Keratinocyte (primary cell): Measurements from ENCODE around the gene PARP1.

Experiments used
- EZH2 ChIP-seq: IDR thresholded peaks from one replicate; pipeline ENCODE4 v1.6.1; 2012; ENCODE audit warnings: inconsistent platforms, mild to moderate bottlenecking, low read length, moderate library complexity
- TF ChIP-seq, protein P1 (sequence below), 3 experiments: IDR thresholded peaks in 1 of 3; conservative IDR thresholded peaks in 1 of 3; optimal IDR thresholded peaks in 1 of 3; 2 replicates in 2 of 3; 3 replicates in 1 of 3; pipeline versions ENCODE3 to v1.5.1; 2011; ENCODE audit warnings: low read length in 3 of 3, mild to moderate bottlenecking in 3 of 3, moderate library complexity in 2 of 3, control low read depth in 1 of 3, inconsistent platforms in 1 of 3; ENCODE audit not compliant: insufficient read depth in 2 of 3; ENCODE audit errors: extremely low read depth in 1 of 3

DNA sequence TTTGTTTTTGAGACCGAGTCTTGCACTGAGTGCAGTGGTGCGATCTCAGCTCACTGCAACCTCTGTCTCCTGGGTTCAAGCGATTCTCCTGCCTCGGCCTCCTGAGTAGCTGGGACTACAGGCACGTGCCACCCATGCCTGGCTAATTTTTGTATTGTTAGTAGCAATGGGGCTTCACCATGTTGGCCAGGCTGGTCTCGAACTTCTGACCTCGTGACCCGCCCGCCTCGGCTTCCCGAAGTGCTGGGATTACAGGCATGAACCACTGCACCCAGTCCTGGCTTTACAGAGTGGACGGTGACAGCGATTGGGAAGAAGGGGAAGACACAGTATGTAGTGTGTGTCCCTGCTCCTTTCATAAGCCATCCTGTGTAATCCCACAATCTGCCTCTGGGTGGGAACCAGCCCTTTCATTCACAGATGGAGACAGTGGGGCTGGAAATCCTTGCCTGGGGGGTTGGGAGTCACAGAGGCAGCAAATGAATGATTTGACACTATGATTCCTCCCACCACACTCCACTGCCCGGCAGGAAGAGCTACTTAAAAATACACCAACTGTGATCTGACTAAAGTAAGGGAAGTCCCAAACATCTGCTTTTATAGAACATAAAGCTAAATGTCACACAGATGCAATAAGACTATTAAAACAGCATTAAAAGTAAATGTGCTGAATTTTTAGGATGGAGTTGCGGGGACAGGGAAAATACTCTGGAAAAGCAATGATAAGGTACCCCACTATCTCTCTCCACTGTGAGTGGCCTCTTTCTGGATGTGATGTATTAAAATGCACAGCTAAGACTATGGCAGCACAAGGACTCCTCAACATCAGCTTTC, 4.5 kb downstream of the PARP1 start:
- TF ChIP-seq, protein P1, sequence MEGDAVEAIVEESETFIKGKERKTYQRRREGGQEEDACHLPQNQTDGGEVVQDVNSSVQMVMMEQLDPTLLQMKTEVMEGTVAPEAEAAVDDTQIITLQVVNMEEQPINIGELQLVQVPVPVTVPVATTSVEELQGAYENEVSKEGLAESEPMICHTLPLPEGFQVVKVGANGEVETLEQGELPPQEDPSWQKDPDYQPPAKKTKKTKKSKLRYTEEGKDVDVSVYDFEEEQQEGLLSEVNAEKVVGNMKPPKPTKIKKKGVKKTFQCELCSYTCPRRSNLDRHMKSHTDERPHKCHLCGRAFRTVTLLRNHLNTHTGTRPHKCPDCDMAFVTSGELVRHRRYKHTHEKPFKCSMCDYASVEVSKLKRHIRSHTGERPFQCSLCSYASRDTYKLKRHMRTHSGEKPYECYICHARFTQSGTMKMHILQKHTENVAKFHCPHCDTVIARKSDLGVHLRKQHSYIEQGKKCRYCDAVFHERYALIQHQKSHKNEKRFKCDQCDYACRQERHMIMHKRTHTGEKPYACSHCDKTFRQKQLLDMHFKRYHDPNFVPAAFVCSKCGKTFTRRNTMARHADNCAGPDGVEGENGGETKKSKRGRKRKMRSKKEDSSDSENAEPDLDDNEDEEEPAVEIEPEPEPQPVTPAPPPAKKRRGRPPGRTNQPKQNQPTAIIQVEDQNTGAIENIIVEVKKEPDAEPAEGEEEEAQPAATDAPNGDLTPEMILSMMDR (optimal IDR thresholded peaks at IDR 0.05 in 1 of 3, IDR thresholded peaks at IDR 0.05 in 1 of 3, conservative IDR thresholded peaks at IDR 0.05 in 1 of 3; ENCODE audit: extremely low read depth in 1 of 3, insufficient read depth in 2 of 3, low read length in 3 of 3) = peak; percentile 16 to 26 (median 20)
- TF ChIP-seq EZH2 = no peak
